NT2/D1 (cell line): ENCODE measurements around the gene GPATCH2.

Source experiments
- DNase-seq: peaks from one replicate; pipeline ENCODE4 v3.0.0-alpha.2; 2011; ENCODE audit warnings: low read depth, low spot score
- H3K27me3 ChIP-seq: 2 replicates; pipeline ENCODE4 v1.6.0; 2011; ENCODE audit warnings: mild to moderate bottlenecking; ENCODE audit not compliant: insufficient read length, insufficient read depth
- H3K36me3 ChIP-seq: 2 replicates; pipeline ENCODE4 v1.6.1; 2011; ENCODE audit warnings: mild to moderate bottlenecking, low read length, mixed read lengths; ENCODE audit not compliant: insufficient read depth, insufficient read length
- H3K4me1 ChIP-seq: 2 replicates; pipeline ENCODE4 v1.5.1; 2011; ENCODE audit not compliant: insufficient read depth, insufficient read length
- H3K4me3 ChIP-seq: 2 replicates; pipeline ENCODE4 v1.5.1; 2011; ENCODE audit warnings: low read depth; ENCODE audit not compliant: insufficient read length
- H3K9ac ChIP-seq: 2 replicates; pipeline ENCODE4 v1.6.0; 2011; ENCODE audit warnings: low read depth; ENCODE audit not compliant: insufficient read length
- H3K9me3 ChIP-seq: 2 replicates; pipeline ENCODE4 v1.5.1; 2011; ENCODE audit warnings: mild to moderate bottlenecking, low read length; ENCODE audit not compliant: insufficient read depth
- SUZ12 ChIP-seq: IDR thresholded peaks from 2 replicates; pipeline ENCODE4 v1.6.1; 2011; ENCODE audit not compliant: insufficient read length, insufficient read depth; ENCODE audit errors: extremely low read depth
- YY1 ChIP-seq: IDR thresholded peaks from 2 replicates; pipeline ENCODE4 v1.6.1; 2011; ENCODE audit not compliant: insufficient read length, insufficient read depth
- ZNF274 ChIP-seq: IDR thresholded peaks from 2 replicates; pipeline ENCODE4 v1.6.1; 2011; ENCODE audit warnings: mild to moderate bottlenecking, low read depth, low read length

Gene GPATCH2

GRCh38 chr1:217561446-217561845, 69.4 kb downstream of the GPATCH2 start:
- H3K9me3 ChIP-seq: no peaks in the 10 kb centered on the region
- no peak overlapping the region for H3K9ac ChIP-seq
- no peak overlapping the region for H3K4me3 ChIP-seq
- no peak for DNase-seq
- no peaks in the 10 kb centered on the region for H3K27me3 ChIP-seq
- TF ChIP-seq ZNF274: no peak
- TF ChIP-seq YY1: no peak
- TF ChIP-seq SUZ12: no peak
- no peaks in the 10 kb centered on the region for H3K36me3 ChIP-seq
- H3K4me1 ChIP-seq: no peaks in the 10 kb centered on the region

GRCh38 chr1:217554849-217555248, 76.0 kb downstream of the GPATCH2 start:
- Histone ChIP-seq H3K9me3 (no peaks in the 10 kb centered on the region), H3K36me3 (no peaks in the 10 kb centered on the region), H3K27me3 (no peaks in the 10 kb centered on the region), H3K4me3 (no peak overlapping the region), H3K9ac (no peak overlapping the region), H3K4me1 (no peaks in the 10 kb centered on the region)
- DNase-seq: no peak
- TF ChIP-seq YY1 (no peak), ZNF274 (no peak), SUZ12 (no peak)

- Histone ChIP-seq H3K4me1 (no peaks in the 10 kb centered on the region), H3K4me3 (no peak overlapping the region), H3K27me3 (no peaks in the 10 kb centered on the region), H3K9ac (no peak overlapping the region), H3K36me3 (no peaks in the 10 kb centered on the region), H3K9me3 (no peaks in the 10 kb centered on the region)
- DNase-seq: no peak
- no peak for TF ChIP-seq ZNF274
- no peak for TF ChIP-seq YY1
- TF ChIP-seq SUZ12: no peak
These were observed 76.9 kb downstream of the GPATCH2 start for GRCh38 chr1:217553949-217554509.

- no peaks in the 10 kb centered on the region for H3K27me3 ChIP-seq
- H3K36me3 ChIP-seq: peaks cover 3% of the 10 kb centered on the region
- H3K4me3 ChIP-seq: no peak overlapping the region
- peaks cover 7% of the 10 kb centered on the region; the same call in 1 of the 2 replicates for H3K9me3 ChIP-seq
- no peaks in the 10 kb centered on the region for H3K4me1 ChIP-seq
- H3K9ac ChIP-seq: no peak overlapping the region
- DNase-seq: no peak
- TF ChIP-seq YY1: no peak
- TF ChIP-seq SUZ12: no peak
- no peak for TF ChIP-seq ZNF274
These were observed 78.4 kb downstream of the GPATCH2 start for GRCh38 chr1:217552339-217552951.

- peaks cover 3% of the 10 kb centered on the region; the same call in 1 of the 2 replicates for H3K9me3 ChIP-seq
- no peaks in the 10 kb centered on the region for H3K4me1 ChIP-seq
- peaks cover 2% of the 10 kb centered on the region for H3K36me3 ChIP-seq
- DNase-seq: no peak
- H3K4me3 ChIP-seq: no peak overlapping the region
- no peak for TF ChIP-seq SUZ12
- no peak for TF ChIP-seq ZNF274
- no peak for TF ChIP-seq YY1
- no peak overlapping the region for H3K9ac ChIP-seq
- no peaks in the 10 kb centered on the region for H3K27me3 ChIP-seq
These were observed 88.1 kb downstream of the GPATCH2 start for GRCh38 chr1:217542837-217543236.

GRCh38 chr1:217542136-217542777, 88.6 kb downstream of the GPATCH2 start:
- H3K9ac ChIP-seq: no peak overlapping the region
- H3K27me3 ChIP-seq: no peaks in the 10 kb centered on the region
- H3K4me1 ChIP-seq: no peaks in the 10 kb centered on the region
- TF ChIP-seq ZNF274 (no peak), SUZ12 (no peak), YY1 (no peak)
- no peak overlapping the region for H3K4me3 ChIP-seq
- no peaks in the 10 kb centered on the region for H3K36me3 ChIP-seq
- DNase-seq: no peak
- no peaks in the 10 kb centered on the region for H3K9me3 ChIP-seq

- H3K9ac ChIP-seq: no peak overlapping the region
- H3K27me3 ChIP-seq: no peaks in the 10 kb centered on the region
- no peak overlapping the region for H3K4me3 ChIP-seq
- no peaks in the 10 kb centered on the region for H3K9me3 ChIP-seq
- TF ChIP-seq SUZ12: no peak
- no peak for TF ChIP-seq YY1
- no peak for TF ChIP-seq ZNF274
- H3K4me1 ChIP-seq: no peaks in the 10 kb centered on the region
- H3K36me3 ChIP-seq: no peaks in the 10 kb centered on the region
- DNase-seq: no peak
These were observed 90.6 kb downstream of the GPATCH2 start for GRCh38 chr1:217540321-217540720.
